Measurements from ENCODE around the gene ASXL3. TPM values are rescaled to one million over a fixed set of nuclear protein-coding genes. Genes with fewer than 3 reads are reported as not detected.

Gene ASXL3
- total and polyA plus RNA-seq, 9 of the 15 experiments (the other 6 are each of a cell fraction or from before 2014, with no cell fraction given) = not detected

DNA sequence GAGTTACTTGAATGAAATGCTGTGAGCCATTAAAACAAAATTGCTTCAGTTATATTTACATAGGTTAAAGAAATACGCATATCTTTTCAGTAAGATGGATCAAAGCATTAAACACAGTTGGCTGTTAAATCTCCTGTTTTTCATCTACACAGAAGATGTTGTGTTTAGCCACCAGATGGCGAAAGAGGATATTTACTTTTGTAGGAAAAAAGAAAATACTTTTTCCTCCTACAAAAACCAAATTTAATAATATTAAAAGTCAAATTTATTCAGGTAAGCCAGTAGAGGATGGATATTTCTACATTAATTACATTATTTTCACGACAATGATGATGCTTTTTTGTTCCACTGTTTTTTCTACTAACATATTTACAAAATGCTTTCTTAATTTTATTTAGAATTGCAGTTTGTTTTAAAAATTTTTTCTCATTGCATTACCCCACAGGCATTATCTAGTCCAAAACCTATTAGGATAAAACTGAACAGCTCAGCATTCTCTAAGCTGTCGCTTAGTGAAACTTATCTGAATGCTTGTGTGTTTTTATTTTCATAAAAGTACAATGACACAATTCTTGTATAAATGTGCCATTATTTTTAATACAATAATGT is 173.7 kb downstream of the ASXL3 start (continued):
- TF ChIP-seq, protein P1, sequence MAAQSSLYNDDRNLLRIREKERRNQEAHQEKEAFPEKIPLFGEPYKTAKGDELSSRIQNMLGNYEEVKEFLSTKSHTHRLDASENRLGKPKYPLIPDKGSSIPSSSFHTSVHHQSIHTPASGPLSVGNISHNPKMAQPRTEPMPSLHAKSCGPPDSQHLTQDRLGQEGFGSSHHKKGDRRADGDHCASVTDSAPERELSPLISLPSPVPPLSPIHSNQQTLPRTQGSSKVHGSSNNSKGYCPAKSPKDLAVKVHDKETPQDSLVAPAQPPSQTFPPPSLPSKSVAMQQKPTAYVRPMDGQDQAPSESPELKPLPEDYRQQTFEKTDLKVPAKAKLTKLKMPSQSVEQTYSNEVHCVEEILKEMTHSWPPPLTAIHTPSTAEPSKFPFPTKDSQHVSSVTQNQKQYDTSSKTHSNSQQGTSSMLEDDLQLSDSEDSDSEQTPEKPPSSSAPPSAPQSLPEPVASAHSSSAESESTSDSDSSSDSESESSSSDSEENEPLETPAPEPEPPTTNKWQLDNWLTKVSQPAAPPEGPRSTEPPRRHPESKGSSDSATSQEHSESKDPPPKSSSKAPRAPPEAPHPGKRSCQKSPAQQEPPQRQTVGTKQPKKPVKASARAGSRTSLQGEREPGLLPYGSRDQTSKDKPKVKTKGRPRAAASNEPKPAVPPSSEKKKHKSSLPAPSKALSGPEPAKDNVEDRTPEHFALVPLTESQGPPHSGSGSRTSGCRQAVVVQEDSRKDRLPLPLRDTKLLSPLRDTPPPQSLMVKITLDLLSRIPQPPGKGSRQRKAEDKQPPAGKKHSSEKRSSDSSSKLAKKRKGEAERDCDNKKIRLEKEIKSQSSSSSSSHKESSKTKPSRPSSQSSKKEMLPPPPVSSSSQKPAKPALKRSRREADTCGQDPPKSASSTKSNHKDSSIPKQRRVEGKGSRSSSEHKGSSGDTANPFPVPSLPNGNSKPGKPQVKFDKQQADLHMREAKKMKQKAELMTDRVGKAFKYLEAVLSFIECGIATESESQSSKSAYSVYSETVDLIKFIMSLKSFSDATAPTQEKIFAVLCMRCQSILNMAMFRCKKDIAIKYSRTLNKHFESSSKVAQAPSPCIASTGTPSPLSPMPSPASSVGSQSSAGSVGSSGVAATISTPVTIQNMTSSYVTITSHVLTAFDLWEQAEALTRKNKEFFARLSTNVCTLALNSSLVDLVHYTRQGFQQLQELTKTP (IDR thresholded peaks at IDR 0.05; ENCODE audit: low read depth in 1 of 2, partially characterized antibody in 2 of 2) = no peak

- no TSS peak for BruUV-seq (replicated peaks)
- Histone ChIP-seq H3K4me3 (no peak overlapping the region), H3K9ac (ENCODE audit: insufficient read depth in 1 of 2, low read depth in 2 of 2, low read length in 2 of 2) (no peak overlapping the region), H3K4me1 (replicated peaks in 1 of 2; ENCODE audit: control insufficient read depth in 2 of 2, insufficient read depth in 2 of 2, low read length in 2 of 2) (no peaks in the 10 kb centered on the region), H3K9me1 (ENCODE audit: control insufficient read depth, insufficient read depth, low read length) (no peaks in the 10 kb centered on the region), H3K4me2 (ENCODE audit: insufficient read depth, low read length) (no peak overlapping the region), H3K27ac (ENCODE audit: extremely low read depth, low read depth, low read length) (no peak overlapping the region), H3K9me3 (replicated peaks; ENCODE audit: control insufficient read depth, insufficient read depth, low read depth, low read length) (no peaks in the 10 kb centered on the region), H3K36me3 (ENCODE audit: control insufficient read depth, insufficient read depth, low read length) (no peaks in the 10 kb centered on the region), H3K27me3 (ENCODE audit: control insufficient read depth in 2 of 2, insufficient read depth in 2 of 2, low read length in 2 of 2) (no peaks in the 10 kb centered on the region), H3K79me2 (ENCODE audit: control insufficient read depth, insufficient read depth, low read length) (no peaks in the 10 kb centered on the region), H4K20me1 (replicated peaks; ENCODE audit: control insufficient read depth, insufficient read depth, low read length) (no peaks in the 10 kb centered on the region), H2AFZ (ENCODE audit: low read depth, low read length) (no peak overlapping the region)
- FAIRE-seq = no peak
- in situ Hi-C loops (cut with MboI) = no loop called here
- intact Hi-C loops (cut with micrococcal nuclease) = no loop called here
- ChIA-PET POLR2A (no interaction called here), CTCF (ENCODE audit: low intra/inter-chr PET ratio) (no interaction called here)
- DNase-seq (ENCODE audit: extremely low read depth in 1 of 4, low spot score in 3 of 4) = no peak
- WGBS (ENCODE audit: insufficient coverage, low coverage, missing lambda C conversion rate) = 5% methylated on average over 3 of the region's 3 CpGs
- no peak for ATAC-seq
- TF ChIP-seq ZNF668 (CRISPR knock-in tag; IDR thresholded peaks at IDR 0.05) (no peak), ZNF140 (CRISPR knock-in tag; IDR thresholded peaks at IDR 0.05) (no peak), HMG20B (CRISPR knock-in tag; IDR thresholded peaks at IDR 0.05) (no peak), DIDO1 (tag; IDR thresholded peaks at IDR 0.05; ENCODE audit: low read depth) (no peak), MAFF (IDR thresholded peaks at IDR 0.05; ENCODE audit: low read length) (no peak), RFX7 (CRISPR knock-in tag; IDR thresholded peaks at IDR 0.05) (no peak), ZNF696 (CRISPR knock-in tag; conservative IDR thresholded peaks at IDR 0.05) (no peak), ZNF644 (tag; IDR thresholded peaks at IDR 0.05; ENCODE audit: low read depth) (no peak), SLC30A9 (CRISPR knock-in tag; IDR thresholded peaks at IDR 0.05) (no peak)
- TF ChIP-seq, protein P2, sequence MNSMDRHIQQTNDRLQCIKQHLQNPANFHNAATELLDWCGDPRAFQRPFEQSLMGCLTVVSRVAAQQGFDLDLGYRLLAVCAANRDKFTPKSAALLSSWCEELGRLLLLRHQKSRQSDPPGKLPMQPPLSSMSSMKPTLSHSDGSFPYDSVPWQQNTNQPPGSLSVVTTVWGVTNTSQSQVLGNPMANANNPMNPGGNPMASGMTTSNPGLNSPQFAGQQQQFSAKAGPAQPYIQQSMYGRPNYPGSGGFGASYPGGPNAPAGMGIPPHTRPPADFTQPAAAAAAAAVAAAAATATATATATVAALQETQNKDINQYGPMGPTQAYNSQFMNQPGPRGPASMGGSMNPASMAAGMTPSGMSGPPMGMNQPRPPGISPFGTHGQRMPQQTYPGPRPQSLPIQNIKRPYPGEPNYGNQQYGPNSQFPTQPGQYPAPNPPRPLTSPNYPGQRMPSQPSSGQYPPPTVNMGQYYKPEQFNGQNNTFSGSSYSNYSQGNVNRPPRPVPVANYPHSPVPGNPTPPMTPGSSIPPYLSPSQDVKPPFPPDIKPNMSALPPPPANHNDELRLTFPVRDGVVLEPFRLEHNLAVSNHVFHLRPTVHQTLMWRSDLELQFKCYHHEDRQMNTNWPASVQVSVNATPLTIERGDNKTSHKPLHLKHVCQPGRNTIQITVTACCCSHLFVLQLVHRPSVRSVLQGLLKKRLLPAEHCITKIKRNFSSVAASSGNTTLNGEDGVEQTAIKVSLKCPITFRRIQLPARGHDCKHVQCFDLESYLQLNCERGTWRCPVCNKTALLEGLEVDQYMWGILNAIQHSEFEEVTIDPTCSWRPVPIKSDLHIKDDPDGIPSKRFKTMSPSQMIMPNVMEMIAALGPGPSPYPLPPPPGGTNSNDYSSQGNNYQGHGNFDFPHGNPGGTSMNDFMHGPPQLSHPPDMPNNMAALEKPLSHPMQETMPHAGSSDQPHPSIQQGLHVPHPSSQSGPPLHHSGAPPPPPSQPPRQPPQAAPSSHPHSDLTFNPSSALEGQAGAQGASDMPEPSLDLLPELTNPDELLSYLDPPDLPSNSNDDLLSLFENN (IDR thresholded peaks at IDR 0.05; ENCODE audit: low read depth in 2 of 2, low read length in 2 of 2) = no peak
- TF ChIP-seq, protein P3, sequence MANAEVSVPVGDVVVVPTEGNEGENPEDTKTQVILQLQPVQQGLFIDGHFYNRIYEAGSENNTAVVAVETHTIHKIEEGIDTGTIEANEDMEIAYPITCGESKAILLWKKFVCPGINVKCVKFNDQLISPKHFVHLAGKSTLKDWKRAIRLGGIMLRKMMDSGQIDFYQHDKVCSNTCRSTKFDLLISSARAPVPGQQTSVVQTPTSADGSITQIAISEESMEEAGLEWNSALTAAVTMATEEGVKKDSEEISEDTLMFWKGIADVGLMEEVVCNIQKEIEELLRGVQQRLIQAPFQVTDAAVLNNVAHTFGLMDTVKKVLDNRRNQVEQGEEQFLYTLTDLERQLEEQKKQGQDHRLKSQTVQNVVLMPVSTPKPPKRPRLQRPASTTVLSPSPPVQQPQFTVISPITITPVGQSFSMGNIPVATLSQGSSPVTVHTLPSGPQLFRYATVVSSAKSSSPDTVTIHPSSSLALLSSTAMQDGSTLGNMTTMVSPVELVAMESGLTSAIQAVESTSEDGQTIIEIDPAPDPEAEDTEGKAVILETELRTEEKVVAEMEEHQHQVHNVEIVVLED (CRISPR knock-in tag; IDR thresholded peaks at IDR 0.05) = no peak
These were observed 177.4 kb downstream of the ASXL3 start for GRCh38 chr18:33755391-33755790.

Data from K562 (cell line).